Measurements from ENCODE around the gene SLC44A3. TPM values are rescaled to one million over a fixed set of nuclear protein-coding genes. Genes with fewer than 3 reads are reported as not detected.

SLC44A3 gene
- total and polyA plus RNA-seq, 2 experiments from 2014 or later, result 2.9 to 4.5 TPM

GRCh38 chr1:94919241-94920030 lies 99.3 kb downstream of the SLC44A3 start:
- peaks cover 53% of the 10 kb centered on the region for H3K4me1 ChIP-seq (ENCODE audit: insufficient read depth)

More at GRCh38 chr1:94919241-94920030, 99.3 kb downstream of the SLC44A3 start:
- Mint-ChIP-seq H3K4me3 (no peak overlapping the region; the same call in 2 of the 3 replicates), H3K36me3 (ENCODE audit: low read depth) (peaks cover 38% of the 10 kb centered on the region; the same call in 2 of the 3 replicates), H3K27ac (no peak overlapping the region), H3K4me1 (peaks cover 66% of the 10 kb centered on the region), H3K9me3 (no peaks in the 10 kb centered on the region), H3K27me3 (ENCODE audit: insufficient read depth, low read depth, poor library complexity) (peaks cover 5% of the 10 kb centered on the region)
- peaks cover 100% of the 10 kb centered on the region for H3K79me2 ChIP-seq (replicated peaks; ENCODE audit: insufficient read depth)
- peaks cover 96% of the 10 kb centered on the region for H4K20me1 ChIP-seq (replicated peaks; ENCODE audit: insufficient read depth)
- no peaks in the 10 kb centered on the region for H3K27me3 ChIP-seq (ENCODE audit: insufficient read depth)
- DNase-seq (ENCODE audit: low spot score), result no peak
- TF ChIP-seq NANOG (IDR thresholded peaks at IDR 0.05; ENCODE audit: borderline replicate concordance), result no peak
- TF ChIP-seq CTCF (conservative IDR thresholded peaks at IDR 0.05; ENCODE audit: low read depth in 2 of 2), result no peak
- no peak for TF ChIP-seq EZH2phosphoT487 (IDR thresholded peaks at IDR 0.05; ENCODE audit: unreplicated experiment)
- no peak for TF ChIP-seq STAT1 (IDR thresholded peaks at IDR 0.05; ENCODE audit: unreplicated experiment)
- TF ChIP-seq, protein P1, sequence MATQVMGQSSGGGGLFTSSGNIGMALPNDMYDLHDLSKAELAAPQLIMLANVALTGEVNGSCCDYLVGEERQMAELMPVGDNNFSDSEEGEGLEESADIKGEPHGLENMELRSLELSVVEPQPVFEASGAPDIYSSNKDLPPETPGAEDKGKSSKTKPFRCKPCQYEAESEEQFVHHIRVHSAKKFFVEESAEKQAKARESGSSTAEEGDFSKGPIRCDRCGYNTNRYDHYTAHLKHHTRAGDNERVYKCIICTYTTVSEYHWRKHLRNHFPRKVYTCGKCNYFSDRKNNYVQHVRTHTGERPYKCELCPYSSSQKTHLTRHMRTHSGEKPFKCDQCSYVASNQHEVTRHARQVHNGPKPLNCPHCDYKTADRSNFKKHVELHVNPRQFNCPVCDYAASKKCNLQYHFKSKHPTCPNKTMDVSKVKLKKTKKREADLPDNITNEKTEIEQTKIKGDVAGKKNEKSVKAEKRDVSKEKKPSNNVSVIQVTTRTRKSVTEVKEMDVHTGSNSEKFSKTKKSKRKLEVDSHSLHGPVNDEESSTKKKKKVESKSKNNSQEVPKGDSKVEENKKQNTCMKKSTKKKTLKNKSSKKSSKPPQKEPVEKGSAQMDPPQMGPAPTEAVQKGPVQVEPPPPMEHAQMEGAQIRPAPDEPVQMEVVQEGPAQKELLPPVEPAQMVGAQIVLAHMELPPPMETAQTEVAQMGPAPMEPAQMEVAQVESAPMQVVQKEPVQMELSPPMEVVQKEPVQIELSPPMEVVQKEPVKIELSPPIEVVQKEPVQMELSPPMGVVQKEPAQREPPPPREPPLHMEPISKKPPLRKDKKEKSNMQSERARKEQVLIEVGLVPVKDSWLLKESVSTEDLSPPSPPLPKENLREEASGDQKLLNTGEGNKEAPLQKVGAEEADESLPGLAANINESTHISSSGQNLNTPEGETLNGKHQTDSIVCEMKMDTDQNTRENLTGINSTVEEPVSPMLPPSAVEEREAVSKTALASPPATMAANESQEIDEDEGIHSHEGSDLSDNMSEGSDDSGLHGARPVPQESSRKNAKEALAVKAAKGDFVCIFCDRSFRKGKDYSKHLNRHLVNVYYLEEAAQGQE (IDR thresholded peaks at IDR 0.05; ENCODE audit: unreplicated experiment), result no peak
- no peak for TF ChIP-seq EZH2 (IDR thresholded peaks at IDR 0.05; ENCODE audit: low read depth, unreplicated experiment)
- TF ChIP-seq ETS1 (IDR thresholded peaks at IDR 0.05), result no peak
- no peak for TF ChIP-seq ZNF331 (CRISPR knock-in tag; IDR thresholded peaks at IDR 0.05; ENCODE audit: low read depth)
- TF ChIP-seq ZNF462 (CRISPR knock-in tag; IDR thresholded peaks at IDR 0.05), result no peak
- TF ChIP-seq POLR2AphosphoS5 (IDR thresholded peaks at IDR 0.05; ENCODE audit: low read depth), result no peak
- H3K4me2 ChIP-seq, result peak overlapping the region; percentile 56
- H3K36me3 ChIP-seq (ENCODE audit: insufficient read depth), result no peaks in the 10 kb centered on the region
- H3K9me2 ChIP-seq (ENCODE audit: insufficient read depth), result peaks cover 3% of the 10 kb centered on the region
- no peaks in the 10 kb centered on the region for H3F3A ChIP-seq (replicated peaks; ENCODE audit: low read depth)
- H3K4me3 ChIP-seq, result no peak overlapping the region
- no peak overlapping the region for H2AFZ ChIP-seq
- ATAC-seq, result peak; percentile 17
- H3K27ac ChIP-seq (ENCODE audit: low read depth), result no peak overlapping the region

Measured in GM23338 (cell line).